HepG2 (cell line): ENCODE data around the gene PLA2G4B. TPM values are rescaled to one million over a fixed set of nuclear protein-coding genes. Genes with fewer than 3 reads are reported as not detected.

ENCODE experiments used
- ATAC-seq: fragments of 200-7000 bp; cut with Tn5 transposase; 3 replicates; pipeline ENCODE4 v1.9.1; 2020; ENCODE audit warnings: mild to moderate bottlenecking, moderate library complexity
- BruUV-seq: library from RNA; stranded (reverse); fragments of 400-500 nt; replicated peaks from 2 replicates; lab custom pipeline; 2021; lab: Mats Ljungman, UMichigan
- CTCF ChIA-PET: fragments of 300-600 bp; formaldehyde crosslinking; extraction: SDS; loops from one replicate; lab custom pipeline; 2021; ENCODE audit warnings: low total read pairs, inconsistent platforms, low intra/inter-chr PET ratio; lab: Yijun Ruan, JAX
- POLR2A ChIA-PET: fragments of 350-600 bp; sonication (Branson Sonifier 250); formaldehyde crosslinking; loops from one replicate; lab custom pipeline; 2020; ENCODE audit warnings: antibody characterized with exemption, inconsistent platforms; lab: Yijun Ruan, JAX
- DNase-seq: peaks from one replicate; pipeline ENCODE4 v3.0.0-alpha.2; 2015; ENCODE audit warnings: low spot score
- FAIRE-seq: peaks from 3 replicates; lab custom pipeline; 2011; peaks lifted over from hg19 to GRCh38; lab: Jason Lieb, UNC
- H2AFZ ChIP-seq: one replicate; pipeline ENCODE4 v1.6.1; 2011; ENCODE audit warnings: low read length, inconsistent platforms
- H3K27ac ChIP-seq: fragments of 300-600 bp; 3 replicates; pipeline ENCODE4 v1.8.0; 2011; ENCODE audit warnings: mixed run types, mild to moderate bottlenecking, mixed read lengths, low read length, inconsistent platforms; ENCODE audit not compliant: insufficient read depth; ENCODE audit errors: extremely low read length
- H3K27me3 ChIP-seq, 2 experiments: fragments of 200-600 bp in 1 of 2; 2 replicates in 1 of 2; 3 replicates in 1 of 2; pipeline versions ENCODE4 v1.6.0 to v1.8.0; 2011; ENCODE audit warnings: low read length in 2 of 2, mild to moderate bottlenecking in 2 of 2, moderate library complexity in 2 of 2, inconsistent platforms in 1 of 2; ENCODE audit not compliant: insufficient read depth in 2 of 2, control insufficient read depth in 1 of 2
- H3K36me3 ChIP-seq, 2 experiments: fragments of 200-600 bp in 1 of 2; replicated peaks in 1 of 2; 2 replicates in 1 of 2; 3 replicates in 1 of 2; pipeline versions ENCODE4 v1.5.1 to v1.8.0; 2011; ENCODE audit warnings: low read length in 2 of 2, inconsistent platforms in 1 of 2; ENCODE audit not compliant: insufficient read depth in 2 of 2, control insufficient read depth in 1 of 2
- H3K4me1 ChIP-seq: 2 replicates; pipeline ENCODE4 v1.5.1; 2012; ENCODE audit warnings: low read length, inconsistent platforms; ENCODE audit not compliant: insufficient read depth
- H3K4me2 ChIP-seq: 2 replicates; pipeline ENCODE4 v1.6.0; 2011; ENCODE audit warnings: low read depth, low read length, inconsistent platforms
- H3K4me3 ChIP-seq, 3 experiments: fragments of 200-600 bp in 1 of 3; sonication (generic), shearing (Covaris generic) in 1 of 3; replicated peaks in 1 of 3; 2 replicates each; pipeline ENCODE4 v1.5.1; 2011 to 2016; ENCODE audit warnings: low read length in 3 of 3, inconsistent platforms in 2 of 3, low read depth in 2 of 3, mild to moderate bottlenecking in 2 of 3, control low read depth in 1 of 3, mixed read lengths in 1 of 3; ENCODE audit not compliant: insufficient read depth in 1 of 3
- H3K79me2 ChIP-seq: one replicate; pipeline ENCODE4 v1.6.1; 2011; ENCODE audit warnings: low read length, inconsistent platforms; ENCODE audit not compliant: insufficient read depth
- H3K9ac ChIP-seq: 2 replicates; pipeline ENCODE4 v1.6.0; 2011; ENCODE audit warnings: mild to moderate bottlenecking, low read depth, low read length, inconsistent platforms; ENCODE audit not compliant: insufficient read depth
- H3K9me3 ChIP-seq: 2 replicates; pipeline ENCODE4 v1.5.1; 2012; ENCODE audit warnings: mild to moderate bottlenecking, low read length
- H4K20me1 ChIP-seq: 2 replicates; pipeline ENCODE4 v1.6.0; 2011; ENCODE audit warnings: inconsistent platforms, mild to moderate bottlenecking, low read length, moderate library complexity; ENCODE audit not compliant: insufficient read depth
- E2F5 ChIP-seq: sonication (generic); formaldehyde crosslinking; conservative IDR thresholded peaks from 2 replicates; pipeline ENCODE4 v1.4.0; 2020; ENCODE audit warnings: missing genetic modification reagents
- HCFC1 ChIP-seq: fragments of 150-350 bp; IDR thresholded peaks from 2 replicates; pipeline ENCODE4 v1.6.1; 2014; ENCODE audit warnings: low read depth, low read length
- HDAC1 ChIP-seq: sonication (generic); formaldehyde crosslinking; IDR thresholded peaks from 2 replicates; pipeline ENCODE4 v1.5.1; 2020; ENCODE audit warnings: mild to moderate bottlenecking, missing genetic modification reagents
- HNRNPK ChIP-seq: fragments of 200-400 bp; formaldehyde crosslinking; IDR thresholded peaks from 2 replicates; pipeline ENCODE4 v1.6.1; 2018; ENCODE audit warnings: low read length, low read depth, moderate library complexity, mild to moderate bottlenecking; ENCODE audit not compliant: poor library complexity, severe bottlenecking
- IKZF1 ChIP-seq: fragments of 450-650 bp; IDR thresholded peaks from 2 replicates; pipeline ENCODE4 v1.7.1; 2016
- NR3C1 ChIP-seq: sonication (generic); formaldehyde crosslinking; IDR thresholded peaks from 2 replicates; pipeline ENCODE4 v1.4.0; 2020; ENCODE audit warnings: missing genetic modification reagents
- PPARG ChIP-seq: conservative IDR thresholded peaks from 2 replicates; pipeline ENCODE4 v1.6.1; 2016; ENCODE audit warnings: missing biosample characterization, missing genetic modification reagents
- PTBP1 ChIP-seq: fragments of 200-400 bp; formaldehyde crosslinking; IDR thresholded peaks from 2 replicates; pipeline ENCODE4 v1.6.1; 2018; ENCODE audit warnings: low read length, low read depth; ENCODE audit not compliant: poor library complexity, severe bottlenecking
- RAD21 ChIP-seq: fragments of 450-650 bp; formaldehyde crosslinking; IDR thresholded peaks from 2 replicates; pipeline ENCODE4 v1.5.0; 2020; ENCODE audit warnings: mild to moderate bottlenecking
- RXRB ChIP-seq: IDR thresholded peaks from 2 replicates; pipeline ENCODE4 v1.6.1; 2016; ENCODE audit warnings: borderline replicate concordance, missing genetic modification reagents, missing compliant biosample characterization
- SIN3A ChIP-seq: IDR thresholded peaks from 2 replicates; pipeline ENCODE4 v1.6.1; 2011; ENCODE audit warnings: low read depth, mild to moderate bottlenecking, control low read depth, low read length, borderline replicate concordance
- SIN3B ChIP-seq: fragments of 150-350 bp; IDR thresholded peaks from 2 replicates; pipeline ENCODE4 v1.6.1; 2014; ENCODE audit warnings: low read length
- SNAPC2 ChIP-seq: sonication (generic); formaldehyde crosslinking; IDR thresholded peaks from 2 replicates; pipeline ENCODE4 v1.8.1; 2022; ENCODE audit warnings: mild to moderate bottlenecking, missing genetic modification reagents
- ZBTB8A ChIP-seq: sonication (generic); formaldehyde crosslinking; IDR thresholded peaks from 2 replicates; pipeline ENCODE4 v1.4.0; 2020; ENCODE audit warnings: mild to moderate bottlenecking, low read depth, missing genetic modification reagents, borderline replicate concordance
- ZC3H4 ChIP-seq: sonication (generic); formaldehyde crosslinking; IDR thresholded peaks from 2 replicates; pipeline ENCODE4 v1.4.0; 2020; ENCODE audit warnings: missing genetic modification reagents, borderline replicate concordance
- ZNF124 ChIP-seq: sonication (generic); formaldehyde crosslinking; IDR thresholded peaks from 2 replicates; pipeline ENCODE4 v1.4.0; 2020; ENCODE audit warnings: missing genetic modification reagents
- ZNF879 ChIP-seq: sonication (generic); formaldehyde crosslinking; IDR thresholded peaks from 2 replicates; pipeline ENCODE4 v1.8.1; 2023; ENCODE audit warnings: missing genetic modification reagents
- ZSCAN29 ChIP-seq: sonication (generic); formaldehyde crosslinking; conservative IDR thresholded peaks from 2 replicates; pipeline ENCODE4 v1.4.0; 2020; ENCODE audit warnings: mild to moderate bottlenecking, missing genetic modification reagents
- WGBS: methylation state at CpG from one replicate; pipeline ENCODE4 v1.1.6; 2017; ENCODE audit warnings: low lambda C conversion rate; 5-methylcytosine and 5-hydroxymethylcytosine counted together
- in situ Hi-C: cut with HindIII; loops from 2 replicates; pipeline ENCODE4 v1.10.0; 2017; ENCODE audit warnings: low pct_unique_long_range_greater_than_20kb; ENCODE audit not compliant: extremely low pct_ligation_motif_present
- intact Hi-C: fragments of 100-400 bp; cut with micrococcal nuclease; formaldehyde crosslinking; loops from one replicate; pipeline ENCODE4 v1.10.0; 2022; ENCODE audit not compliant: unreplicated experiment
- polyA plus RNA-seq, 8 experiments: library from polyadenylated mRNA; depleted of rRNA in 3 of 8; stranded (reverse) in 7 of 8; unstranded in 1 of 8; fragments of >200 nt; fragmentation: Illumina TruSeq in 4 of 8; extraction: Trizol in 4 of 8; gene quantifications; 2 replicates each; pipeline versions ENCODE4 v1.2.1 to v1.2.3, GENCODE V29; 2011 to 2016; ENCODE audit warnings: low read depth in 4 of 8, missing spikeins in 1 of 8, mixed read lengths in 1 of 8; ENCODE audit not compliant: insufficient read depth in 1 of 8
- total RNA-seq, 5 experiments: library from RNA; depleted of rRNA; stranded (reverse); fragments of >200 nt; fragmentation: Illumina TruSeq; extraction: Trizol; gene quantifications; 2 replicates each; pipeline ENCODE4 v1.2.3, GENCODE V29; 2016; ENCODE audit warnings: low read depth in 1 of 5
- TF ChIP-seq, protein P1 (sequence below): sonication (generic); formaldehyde crosslinking; IDR thresholded peaks from 2 replicates; pipeline ENCODE4 v1.4.0; 2020; ENCODE audit warnings: mild to moderate bottlenecking, low read depth, missing genetic modification reagents

Gene PLA2G4B
- total and polyA plus RNA-seq, 2 of the 13 experiments (the other 11 are each of a cell fraction or from before 2014, with no cell fraction given): 5.1 to 8.0 TPM

DNA sequence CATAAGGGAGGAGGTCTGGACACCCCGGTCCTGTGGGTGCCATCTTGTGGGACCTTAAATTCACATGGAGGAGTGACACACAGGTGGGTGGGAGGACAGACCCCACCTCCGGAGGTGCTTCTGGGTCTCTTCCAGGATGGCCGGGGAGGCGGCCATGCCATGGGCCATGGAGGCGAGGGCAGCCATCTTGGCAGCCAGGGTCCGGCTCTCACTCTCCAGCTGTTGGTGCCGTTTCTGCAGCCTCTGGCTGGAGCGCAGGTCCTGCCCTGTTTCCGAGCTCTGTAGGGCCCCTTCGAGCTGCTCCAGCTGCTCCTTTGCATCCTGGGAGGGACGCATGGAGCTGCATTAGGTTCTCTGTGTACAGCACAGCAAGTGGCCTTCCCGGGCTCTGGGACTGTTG, 36.1 kb downstream of the PLA2G4B start:
- Histone ChIP-seq H2AFZ (no peak overlapping the region), H3K4me1 (peaks cover 10% of the 10 kb centered on the region; the same call in 1 of the 2 replicates), H3K36me3 (no peaks in the 10 kb centered on the region), H3K9me3 (no peaks in the 10 kb centered on the region), H3K27me3 (peaks cover 19 to 89% of the 10 kb centered on the region in 2 experiments), H3K27ac (no peak overlapping the region), H3K79me2 (no peaks in the 10 kb centered on the region), H3K4me2 (no peak overlapping the region), H3K9ac (no peak overlapping the region), H3K4me3 (no peak overlapping the region), H4K20me1 (no peaks in the 10 kb centered on the region)
- ATAC-seq: no peak
- in situ Hi-C loops (no loop called here), intact Hi-C loops (no loop called here)
- no peak for FAIRE-seq
- TF ChIP-seq HCFC1: no peak
- TF ChIP-seq SIN3B: no peak
- no peak for TF ChIP-seq IKZF1
- no peak for TF ChIP-seq PPARG
- ChIA-PET CTCF (no interaction called here), POLR2A (no interaction called here)
- no TSS peak for BruUV-seq
- WGBS: 40% methylated on average over 2 of the region's 12 CpGs
- no peak for DNase-seq

DNA sequence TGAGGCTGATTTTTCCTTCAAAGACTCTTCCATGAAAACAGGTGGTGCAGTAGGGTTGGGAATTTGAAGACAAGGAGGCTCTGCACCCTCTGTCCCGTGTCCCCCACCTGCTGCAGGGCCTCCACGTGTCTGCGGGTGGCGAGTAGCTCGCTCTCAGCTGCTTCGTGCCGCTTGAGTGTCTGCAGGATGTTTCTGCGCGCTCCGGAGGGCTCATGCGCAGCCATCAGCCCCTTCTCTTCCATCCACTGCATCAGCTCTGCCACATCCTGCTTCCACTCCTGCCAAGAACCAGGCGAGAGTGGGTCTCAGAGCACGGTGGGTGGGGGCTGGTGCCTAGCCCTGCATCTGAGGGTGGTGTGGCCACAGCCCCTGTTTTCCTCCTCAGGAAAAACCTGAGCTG, 37.4 kb downstream of the PLA2G4B start:
- H3K36me3 ChIP-seq: no peaks in the 10 kb centered on the region
- FAIRE-seq: no peak
- no peaks in the 10 kb centered on the region for H3K9me3 ChIP-seq
- no peaks in the 10 kb centered on the region for H3K79me2 ChIP-seq
- H3K4me2 ChIP-seq: no peak overlapping the region
- WGBS: 33% methylated on average over 3 of the region's 13 CpGs
- no peak overlapping the region for H2AFZ ChIP-seq
- no peak overlapping the region for H3K9ac ChIP-seq
- H3K27ac ChIP-seq: no peak overlapping the region
- ChIA-PET CTCF (no interaction called here), POLR2A (no interaction called here)
- intact Hi-C loops: no loop called here
- TF ChIP-seq ZNF124 (no peak), SIN3A (no peak), PTBP1 (no peak), ZC3H4 (CRISPR knock-in tag) (no peak), RAD21 (CRISPR knock-in tag) (no peak), E2F5 (no peak), RXRB (no peak), NR3C1 (CRISPR knock-in tag) (no peak), HDAC1 (CRISPR knock-in tag) (no peak), ZBTB8A (CRISPR knock-in tag) (no peak), ZNF879 (CRISPR knock-in tag) (no peak), ZSCAN29 (CRISPR knock-in tag) (no peak), SNAPC2 (no peak), HNRNPK (no peak)
- TF ChIP-seq, protein P1, sequence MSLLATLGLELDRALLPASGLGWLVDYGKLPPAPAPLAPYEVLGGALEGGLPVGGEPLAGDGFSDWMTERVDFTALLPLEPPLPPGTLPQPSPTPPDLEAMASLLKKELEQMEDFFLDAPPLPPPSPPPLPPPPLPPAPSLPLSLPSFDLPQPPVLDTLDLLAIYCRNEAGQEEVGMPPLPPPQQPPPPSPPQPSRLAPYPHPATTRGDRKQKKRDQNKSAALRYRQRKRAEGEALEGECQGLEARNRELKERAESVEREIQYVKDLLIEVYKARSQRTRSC (CRISPR knock-in tag): no peak
- no peak for ATAC-seq
- no peak overlapping the region for H3K4me3 ChIP-seq
- in situ Hi-C loops: no loop called here
- BruUV-seq: no TSS peak
- DNase-seq: no peak
- peaks cover 18 to 89% of the 10 kb centered on the region in 2 experiments for H3K27me3 ChIP-seq
- H4K20me1 ChIP-seq: no peaks in the 10 kb centered on the region
- H3K4me1 ChIP-seq: peaks cover 13% of the 10 kb centered on the region; the same call in 1 of the 2 replicates
